ENCODE measurements around the gene GLI2.

Gene GLI2

DNA sequence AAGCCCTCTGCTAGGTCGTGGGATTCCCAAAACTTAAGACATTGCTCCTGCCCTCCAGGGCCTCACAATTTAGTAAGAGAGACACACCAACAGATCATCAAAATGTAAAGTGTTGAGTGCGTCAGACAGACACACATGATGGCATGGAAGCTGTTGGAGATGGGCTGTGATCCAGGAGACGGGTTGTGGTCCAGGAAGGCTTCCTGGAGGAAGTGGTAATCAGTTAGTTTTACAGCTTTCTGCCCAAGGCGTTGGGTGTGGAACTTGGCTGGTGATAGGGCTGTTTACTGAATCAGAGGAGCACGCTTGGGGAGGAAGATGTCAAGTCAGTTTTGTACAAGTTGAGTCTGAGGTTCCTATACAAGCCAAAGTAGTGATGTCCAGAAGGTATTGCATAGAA is 24.0 kb upstream of the GLI2 start:
- TF ChIP-seq, protein P1, sequence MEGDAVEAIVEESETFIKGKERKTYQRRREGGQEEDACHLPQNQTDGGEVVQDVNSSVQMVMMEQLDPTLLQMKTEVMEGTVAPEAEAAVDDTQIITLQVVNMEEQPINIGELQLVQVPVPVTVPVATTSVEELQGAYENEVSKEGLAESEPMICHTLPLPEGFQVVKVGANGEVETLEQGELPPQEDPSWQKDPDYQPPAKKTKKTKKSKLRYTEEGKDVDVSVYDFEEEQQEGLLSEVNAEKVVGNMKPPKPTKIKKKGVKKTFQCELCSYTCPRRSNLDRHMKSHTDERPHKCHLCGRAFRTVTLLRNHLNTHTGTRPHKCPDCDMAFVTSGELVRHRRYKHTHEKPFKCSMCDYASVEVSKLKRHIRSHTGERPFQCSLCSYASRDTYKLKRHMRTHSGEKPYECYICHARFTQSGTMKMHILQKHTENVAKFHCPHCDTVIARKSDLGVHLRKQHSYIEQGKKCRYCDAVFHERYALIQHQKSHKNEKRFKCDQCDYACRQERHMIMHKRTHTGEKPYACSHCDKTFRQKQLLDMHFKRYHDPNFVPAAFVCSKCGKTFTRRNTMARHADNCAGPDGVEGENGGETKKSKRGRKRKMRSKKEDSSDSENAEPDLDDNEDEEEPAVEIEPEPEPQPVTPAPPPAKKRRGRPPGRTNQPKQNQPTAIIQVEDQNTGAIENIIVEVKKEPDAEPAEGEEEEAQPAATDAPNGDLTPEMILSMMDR (conservative IDR thresholded peaks at IDR 0.05) = no peak
- no peak overlapping the region for H3K27ac ChIP-seq

DNA sequence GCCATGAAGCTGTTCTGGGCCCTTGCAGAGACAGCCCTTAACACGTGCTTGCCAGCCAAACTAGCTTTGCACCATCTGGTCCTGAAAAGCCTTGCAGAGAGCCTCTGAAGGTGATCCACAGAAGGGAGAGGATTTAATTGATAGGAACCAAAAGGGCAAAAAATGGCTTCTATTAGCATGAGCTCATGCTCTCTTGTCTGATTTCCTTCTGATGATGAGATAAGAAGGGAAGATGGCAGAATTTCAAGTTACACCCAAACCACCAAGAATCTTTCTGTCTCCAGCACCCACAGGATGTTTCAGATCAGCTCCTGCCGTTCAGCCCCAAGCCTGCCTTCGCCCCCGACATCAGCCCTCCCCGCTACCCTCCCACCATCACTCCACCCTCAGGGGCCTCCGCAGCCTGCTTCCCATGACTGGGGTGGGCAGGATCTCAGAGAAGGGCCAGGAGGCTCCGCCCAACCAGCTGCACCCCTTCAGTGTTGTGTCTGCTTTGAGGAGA is 23.4 kb upstream of the GLI2 start:
- TF ChIP-seq, protein P1 (conservative IDR thresholded peaks at IDR 0.05) = no peak
- no peak overlapping the region for H3K27ac ChIP-seq

DNA sequence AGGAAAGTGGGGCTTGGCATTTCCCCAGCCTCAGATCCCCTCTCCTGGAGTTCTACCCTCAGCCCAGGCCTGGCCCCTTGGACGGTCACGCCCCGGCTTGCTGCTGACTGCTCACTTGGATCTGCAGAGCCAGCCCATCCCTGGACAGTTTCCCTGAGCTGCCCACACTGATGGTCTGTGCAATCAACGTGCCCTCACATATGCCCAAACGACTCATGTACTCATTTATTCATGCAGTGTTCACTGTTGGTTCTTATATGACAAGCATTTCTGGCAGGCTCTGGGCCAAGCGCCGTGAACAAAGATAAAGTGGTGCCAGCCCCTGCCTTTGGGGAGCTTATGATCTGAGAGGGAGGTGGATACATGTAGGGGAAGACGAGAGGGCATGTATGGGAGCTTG is 20.3 kb upstream of the GLI2 start:
- H3K27ac ChIP-seq = no peak overlapping the region
- TF ChIP-seq, protein P1 (conservative IDR thresholded peaks at IDR 0.05) = no peak

DNA sequence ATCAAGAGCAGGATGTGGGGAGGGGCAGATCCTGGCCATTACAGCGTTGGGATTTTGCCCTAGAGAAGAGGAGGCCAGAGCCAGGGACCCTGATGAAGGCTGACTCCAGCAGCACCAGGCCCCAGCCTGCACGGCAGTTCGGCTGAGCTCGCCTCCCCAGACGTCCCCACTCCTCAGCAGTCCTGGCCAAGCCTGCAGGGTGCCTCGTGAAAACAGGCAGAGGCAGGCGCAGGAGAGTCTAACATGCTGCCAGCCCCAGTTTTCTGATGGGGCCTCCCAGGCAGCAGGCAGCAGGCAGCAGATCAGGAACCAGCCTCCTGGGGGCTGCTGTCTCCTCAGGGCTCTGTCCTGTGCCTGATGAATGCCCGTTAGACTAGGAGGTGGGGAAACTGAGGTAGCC is 19.7 kb upstream of the GLI2 start:
- TF ChIP-seq, protein P1 (conservative IDR thresholded peaks at IDR 0.05) = no peak
- no peak overlapping the region for H3K27ac ChIP-seq

DNA sequence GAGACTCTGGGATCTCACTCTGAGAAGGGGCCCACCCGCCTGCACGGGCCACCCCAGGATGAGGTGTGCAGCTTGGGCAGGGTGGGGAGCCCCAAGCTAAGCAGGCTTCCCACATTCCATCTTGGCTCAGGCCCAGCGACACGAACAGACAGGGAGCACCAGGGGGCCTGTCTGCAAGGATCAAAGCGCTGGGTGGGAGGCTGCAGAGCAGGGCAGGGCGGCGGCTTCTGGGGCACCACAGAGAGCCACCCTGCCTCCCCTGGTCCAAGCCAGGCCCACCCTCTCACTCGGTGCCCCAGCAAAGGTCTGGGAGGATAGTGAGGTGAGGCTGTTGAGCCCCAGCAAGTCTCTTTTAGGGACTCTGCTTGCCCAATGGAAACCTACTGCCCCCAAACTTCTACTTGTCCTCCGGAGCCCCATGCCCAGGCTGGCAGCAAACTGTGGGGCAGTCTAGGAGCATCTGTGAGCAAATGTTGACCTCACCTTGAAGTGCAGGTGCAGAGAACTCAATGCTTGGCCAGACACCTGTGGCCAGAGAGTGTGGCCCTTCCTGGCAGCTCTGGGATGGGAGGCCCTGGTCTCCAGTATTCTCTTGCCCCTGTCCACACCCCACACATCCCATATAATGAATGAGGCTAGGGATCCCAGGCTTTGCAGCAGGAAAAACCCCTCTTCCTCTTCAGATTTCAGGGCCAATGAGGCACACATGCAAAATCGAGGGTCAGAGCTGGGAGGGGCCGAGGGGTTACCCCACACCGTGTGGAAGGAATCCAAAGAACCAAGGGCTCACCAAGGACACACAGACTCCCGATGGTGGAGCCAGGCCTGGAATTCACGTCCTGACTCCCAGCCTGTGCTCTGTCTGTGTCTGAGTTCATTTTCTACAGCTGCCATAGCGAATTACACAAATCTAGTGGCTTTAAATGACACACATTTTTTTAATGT is 18.8 kb upstream of the GLI2 start:
- TF ChIP-seq, protein P1 (conservative IDR thresholded peaks at IDR 0.05) = no peak
- H3K27ac ChIP-seq = no peak overlapping the region

DNA sequence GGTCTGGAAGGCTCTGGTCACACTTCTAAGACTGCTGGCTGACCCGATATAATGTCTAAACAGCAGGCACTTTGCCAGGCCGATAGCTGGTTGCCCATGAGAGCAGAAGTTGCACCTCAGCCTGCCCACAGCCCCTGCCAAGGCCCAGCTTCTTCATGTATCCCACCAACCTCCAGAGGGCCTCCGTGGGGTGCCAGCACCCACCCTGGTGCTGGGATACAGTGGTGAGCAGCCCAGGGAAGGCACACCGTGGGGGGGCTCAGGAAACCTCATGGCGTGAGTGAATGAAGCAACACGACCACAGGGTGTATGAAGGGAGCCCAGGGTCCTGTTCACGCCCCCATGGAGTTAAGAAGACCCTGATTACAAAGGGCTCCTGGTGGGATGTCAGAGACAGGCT is 16.2 kb upstream of the GLI2 start:
- TF ChIP-seq, protein P1 (conservative IDR thresholded peaks at IDR 0.05) = no peak
- H3K27ac ChIP-seq = no peak overlapping the region

DNA sequence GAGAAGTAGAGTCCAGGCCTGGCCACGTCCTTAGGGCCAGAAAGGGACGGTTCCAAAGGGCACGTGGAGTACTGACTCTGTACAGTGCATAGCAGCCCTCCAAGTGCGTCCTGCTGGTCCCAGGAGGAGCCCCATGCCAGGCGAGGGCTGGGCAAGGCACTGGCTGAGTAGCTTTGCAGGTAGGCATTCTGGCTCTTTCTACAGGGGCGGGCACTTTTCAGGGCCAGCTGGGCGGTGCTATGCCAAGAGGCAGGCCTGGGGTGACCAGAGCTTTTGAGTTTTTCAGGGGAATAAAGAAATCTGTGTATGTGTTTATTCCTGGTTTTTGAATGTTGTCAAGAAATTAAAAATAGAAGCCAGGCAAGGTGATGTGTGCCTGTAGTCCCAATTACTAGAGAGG is 15.4 kb upstream of the GLI2 start:
- TF ChIP-seq, protein P1 (conservative IDR thresholded peaks at IDR 0.05) = no peak
- no peak overlapping the region for H3K27ac ChIP-seq

Measured in VCaP (cell line).